Measurements from ENCODE around the gene MAF. TPM values are rescaled to one million over a fixed set of nuclear protein-coding genes. Genes with fewer than 3 reads are reported as not detected.

MAF gene
- total and polyA plus RNA-seq, 12 donors: 7.2 to 114 (median 57.0) TPM

DNA sequence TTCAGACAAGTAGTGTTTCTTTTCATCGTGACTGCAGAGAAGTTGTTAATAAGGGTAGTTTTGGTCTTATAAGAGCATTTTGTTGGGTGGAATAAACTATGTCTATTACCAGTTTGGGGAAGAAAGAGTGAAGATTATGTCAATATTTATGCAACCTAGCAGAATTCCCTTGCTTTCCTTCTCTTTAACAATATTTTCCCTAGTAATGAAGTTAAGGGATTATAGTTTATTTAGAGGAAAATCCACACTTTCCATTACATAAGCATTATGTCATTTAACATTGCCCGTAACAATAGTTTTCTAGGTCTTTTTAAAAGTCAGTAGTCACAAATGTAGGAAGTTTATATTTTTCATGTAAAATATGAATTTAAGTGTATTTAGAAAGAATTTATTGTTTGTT is 2.5 kb upstream of the MAF start:
- DNase-seq: no peak
- no peaks in the 10 kb centered on the region for H3K27me3 ChIP-seq
- no peaks in the 10 kb centered on the region for H3K9me3 ChIP-seq (replicated peaks in 1 of 3)
- 72 to 84% (median 77%) methylated on average over 2 of the region's 2 CpGs for WGBS, 4 donors
- peaks cover 7% of the 10 kb centered on the region in 2 donors for H3K4me1 ChIP-seq (replicated peaks in 1 of 2)
- no peaks in the 10 kb centered on the region for H3K36me3 ChIP-seq (replicated peaks in 1 of 2)
- peak overlapping the region in 1 of 5 donors; percentile 30 for H3K27ac ChIP-seq
- no peak for TF ChIP-seq POLR2A (IDR thresholded peaks at IDR 0.05)
- TF ChIP-seq, protein P1, sequence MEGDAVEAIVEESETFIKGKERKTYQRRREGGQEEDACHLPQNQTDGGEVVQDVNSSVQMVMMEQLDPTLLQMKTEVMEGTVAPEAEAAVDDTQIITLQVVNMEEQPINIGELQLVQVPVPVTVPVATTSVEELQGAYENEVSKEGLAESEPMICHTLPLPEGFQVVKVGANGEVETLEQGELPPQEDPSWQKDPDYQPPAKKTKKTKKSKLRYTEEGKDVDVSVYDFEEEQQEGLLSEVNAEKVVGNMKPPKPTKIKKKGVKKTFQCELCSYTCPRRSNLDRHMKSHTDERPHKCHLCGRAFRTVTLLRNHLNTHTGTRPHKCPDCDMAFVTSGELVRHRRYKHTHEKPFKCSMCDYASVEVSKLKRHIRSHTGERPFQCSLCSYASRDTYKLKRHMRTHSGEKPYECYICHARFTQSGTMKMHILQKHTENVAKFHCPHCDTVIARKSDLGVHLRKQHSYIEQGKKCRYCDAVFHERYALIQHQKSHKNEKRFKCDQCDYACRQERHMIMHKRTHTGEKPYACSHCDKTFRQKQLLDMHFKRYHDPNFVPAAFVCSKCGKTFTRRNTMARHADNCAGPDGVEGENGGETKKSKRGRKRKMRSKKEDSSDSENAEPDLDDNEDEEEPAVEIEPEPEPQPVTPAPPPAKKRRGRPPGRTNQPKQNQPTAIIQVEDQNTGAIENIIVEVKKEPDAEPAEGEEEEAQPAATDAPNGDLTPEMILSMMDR (IDR thresholded peaks at IDR 0.05): no peak
- H3K4me3 ChIP-seq: peak overlapping the region in 1 of 4 donors; percentile 3
- intact Hi-C loops (cut with DNase I): loop anchor here (10.0 kb wide), 2 partner anchors 1098 to 1478 kb away; no protein-coding TSS in a partner anchor

DNA sequence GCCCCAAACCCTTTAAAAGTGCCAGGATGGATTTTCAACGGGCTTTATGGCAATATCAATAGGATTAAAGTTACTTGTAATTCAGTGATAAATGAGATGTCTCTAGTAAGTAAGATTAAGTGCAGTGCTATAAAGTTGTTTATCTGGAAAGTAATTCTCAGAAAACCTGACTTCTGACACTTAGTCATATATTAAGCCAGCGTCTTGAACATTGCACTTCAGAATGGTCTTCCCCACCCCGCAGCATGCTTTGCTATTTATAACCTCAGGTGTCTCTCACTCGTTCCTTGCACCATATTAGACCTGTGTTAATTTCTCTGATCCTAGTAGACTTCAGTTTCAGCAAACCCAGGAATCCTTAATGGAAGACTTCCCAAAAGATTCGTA is 2.1 kb upstream of the MAF start:
- peak overlapping the region in 1 of 5 donors; percentile 30 for H3K27ac ChIP-seq
- peak overlapping the region in 1 of 4 donors; percentile 91 for H3K4me3 ChIP-seq
- no peaks in the 10 kb centered on the region for H3K27me3 ChIP-seq

DNA sequence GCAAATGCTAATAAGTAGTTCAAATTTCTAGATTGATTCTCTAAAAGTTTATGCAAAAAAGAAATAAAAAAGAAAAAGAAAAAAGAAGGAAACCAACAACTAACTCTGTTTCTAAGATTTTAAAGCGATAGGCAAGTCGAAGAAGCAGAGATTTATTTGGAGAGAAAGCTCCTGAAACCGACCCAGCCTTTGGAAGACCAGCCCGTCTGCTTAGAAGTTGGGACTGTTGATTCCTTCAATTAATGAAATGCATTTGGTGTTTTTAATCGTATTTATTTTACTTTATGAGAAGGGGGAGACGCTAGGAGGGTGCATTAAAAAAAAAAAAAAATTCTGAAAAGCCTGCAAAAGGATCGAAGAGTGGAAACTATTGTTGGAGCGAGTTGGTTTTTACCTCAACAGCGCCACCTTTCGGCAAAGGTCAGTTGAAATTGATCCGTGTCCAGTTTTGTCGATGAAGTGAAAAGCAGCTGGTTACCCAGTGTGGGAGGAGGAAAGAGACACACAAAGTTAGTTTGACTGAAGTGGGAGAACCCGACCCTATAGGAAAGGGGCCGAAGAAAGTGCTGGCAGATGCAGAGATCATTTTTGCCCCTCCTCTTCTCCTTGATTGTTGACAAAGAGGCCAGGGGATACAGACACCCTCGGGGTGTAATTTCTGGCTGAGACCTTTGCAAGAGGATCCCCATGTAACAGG is 1.5 kb upstream of the MAF start:
- DNase-seq: peak; percentile 79 to 94 (median 84)
- Histone ChIP-seq H3K36me3 (replicated peaks in 1 of 2) (no peaks in the 10 kb centered on the region), H3K27me3 (no peaks in the 10 kb centered on the region), H3K9me3 (replicated peaks in 1 of 3) (no peaks in the 10 kb centered on the region), H3K4me3 (peak overlapping the region in 3 of 4 donors; percentile 63 to 95 (median 91)), H3K27ac (peak overlapping the region; percentile 73 to 96 (median 95)), H3K4me1 (replicated peaks in 1 of 2) (peaks cover 0 to 7% of the 10 kb centered on the region in 2 donors)
- WGBS, 4 donors: 1 to 3% (median 3%) methylated on average over 15 of the region's 15 CpGs
- intact Hi-C loops (cut with DNase I): loop anchor here (10.0 kb wide), 2 partner anchors 1097 to 1477 kb away; no protein-coding TSS in a partner anchor
- TF ChIP-seq, protein P1 (IDR thresholded peaks at IDR 0.05): peak; percentile 73 to 86 (median 81)
- no peak for TF ChIP-seq POLR2A (IDR thresholded peaks at IDR 0.05)

More for the DNA sequence above, 2.1 kb upstream of the MAF start:
- H3K4me1 ChIP-seq (replicated peaks in 1 of 2): peaks cover 3 to 7% of the 10 kb centered on the region in 2 donors
- no peaks in the 10 kb centered on the region for H3K36me3 ChIP-seq (replicated peaks in 1 of 2)
- intact Hi-C loops (cut with DNase I): loop anchor here (10.0 kb wide), 2 partner anchors 1098 to 1478 kb away; no protein-coding TSS in a partner anchor
- WGBS, 4 donors: 31 to 39% (median 36%) methylated on average over 5 of the region's 5 CpGs
- no peak for DNase-seq
- TF ChIP-seq POLR2A (IDR thresholded peaks at IDR 0.05): no peak
- TF ChIP-seq, protein P1 (IDR thresholded peaks at IDR 0.05): no peak
- no peaks in the 10 kb centered on the region for H3K9me3 ChIP-seq (replicated peaks in 1 of 3)

GRCh38 chr16:79601092-79601930 is 774 bp upstream of the MAF start:
- peak; percentile 64 to 84 (median 75) for DNase-seq
- peak overlapping the region; percentile 1 to 95 (median 77) for H3K4me3 ChIP-seq
- H3K9me3 ChIP-seq (replicated peaks in 1 of 3): no peaks in the 10 kb centered on the region
- intact Hi-C loops (cut with DNase I): loop anchor here (10.0 kb wide), 2 partner anchors 1097 to 1477 kb away; no protein-coding TSS in a partner anchor
- peak overlapping the region; percentile 73 to 96 (median 95) for H3K27ac ChIP-seq
- no peaks in the 10 kb centered on the region for H3K36me3 ChIP-seq (replicated peaks in 1 of 2)
- TF ChIP-seq, protein P1 (IDR thresholded peaks at IDR 0.05): no peak
- peak; percentile 36 to 81 for TF ChIP-seq POLR2A (IDR thresholded peaks at IDR 0.05)
- H3K4me1 ChIP-seq (replicated peaks in 1 of 2): peaks cover 0 to 7% of the 10 kb centered on the region in 2 donors
- no peaks in the 10 kb centered on the region for H3K27me3 ChIP-seq
- WGBS, 4 donors: 0 to 1% (median 0%) methylated on average over 43 to 51 of the region's 51 CpGs
